ENCODE results near the gene KRT2.

Gene KRT2

GRCh38 chr12:52651726-52652261 lies at the start of gene KRT2:
KRT2 (minus strand) TSS chr12:52652211; CDS start chr12:52652142, 69 bp downstream.
- DNase-seq (ENCODE audit: low read depth): no peak

DNA sequence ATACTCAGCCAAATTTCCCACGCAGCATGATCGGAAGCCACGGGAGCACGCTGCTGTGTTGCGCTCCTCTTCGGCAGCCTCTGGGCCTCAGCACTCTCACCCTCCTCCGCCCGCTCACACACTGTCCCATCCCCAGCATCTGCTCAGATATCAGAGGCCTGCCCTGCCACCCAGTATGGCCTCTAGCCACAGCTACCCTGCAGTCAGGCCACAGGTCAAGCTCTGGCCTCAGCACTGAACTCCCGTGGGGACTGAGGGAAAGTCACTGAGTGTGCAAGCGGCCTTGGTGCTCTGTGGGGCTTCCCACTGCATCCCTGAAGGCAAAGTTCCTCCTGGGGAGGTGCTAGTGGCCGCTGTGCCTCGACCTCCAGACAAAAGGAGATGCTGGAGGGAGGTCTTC lies 49.3 kb upstream of the KRT2 start:
- DNase-seq (ENCODE audit: low read depth): no peak

DNA sequence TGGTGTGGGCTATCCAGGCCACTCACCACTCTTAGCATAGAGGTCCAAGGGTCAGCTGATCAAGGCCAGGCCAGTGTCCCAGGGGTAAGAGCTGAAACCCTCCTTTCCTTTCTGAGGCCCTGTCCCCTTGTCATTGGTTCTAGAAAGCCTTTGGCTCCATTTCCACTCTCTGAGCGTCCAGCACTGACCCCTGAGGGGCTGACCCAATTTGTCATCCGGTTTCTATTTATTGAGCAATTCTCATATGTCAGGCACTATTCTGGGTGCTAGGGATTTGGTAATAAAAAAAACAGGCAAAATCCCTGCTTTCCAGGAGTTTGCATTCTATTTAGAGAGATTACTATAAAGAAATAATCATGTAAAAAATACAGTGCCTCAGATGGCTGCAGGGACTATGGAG lies 47.9 kb upstream of the KRT2 start:
- no peak for DNase-seq (ENCODE audit: low read depth)

DNA sequence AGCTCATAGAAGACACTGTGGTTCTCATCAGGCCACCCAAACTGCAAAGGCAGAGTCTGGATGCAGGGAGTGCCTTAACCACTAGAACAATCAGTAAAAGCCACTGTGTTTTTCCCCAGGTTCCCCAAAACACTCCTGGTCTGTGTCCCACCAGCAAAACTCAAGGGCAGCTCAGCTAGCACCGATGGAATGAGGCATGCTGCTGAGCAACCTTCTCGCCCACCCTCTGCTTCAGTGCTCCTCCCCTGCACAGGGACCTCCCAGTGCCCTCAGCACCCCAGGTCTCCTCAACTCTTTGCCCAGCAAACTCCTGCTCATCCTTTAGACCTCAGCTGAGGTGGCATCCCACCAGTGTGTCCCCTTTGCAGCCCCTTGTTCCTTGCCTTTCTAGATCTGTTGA lies 47.4 kb upstream of the KRT2 start:
- DNase-seq (ENCODE audit: low read depth): no peak

DNA sequence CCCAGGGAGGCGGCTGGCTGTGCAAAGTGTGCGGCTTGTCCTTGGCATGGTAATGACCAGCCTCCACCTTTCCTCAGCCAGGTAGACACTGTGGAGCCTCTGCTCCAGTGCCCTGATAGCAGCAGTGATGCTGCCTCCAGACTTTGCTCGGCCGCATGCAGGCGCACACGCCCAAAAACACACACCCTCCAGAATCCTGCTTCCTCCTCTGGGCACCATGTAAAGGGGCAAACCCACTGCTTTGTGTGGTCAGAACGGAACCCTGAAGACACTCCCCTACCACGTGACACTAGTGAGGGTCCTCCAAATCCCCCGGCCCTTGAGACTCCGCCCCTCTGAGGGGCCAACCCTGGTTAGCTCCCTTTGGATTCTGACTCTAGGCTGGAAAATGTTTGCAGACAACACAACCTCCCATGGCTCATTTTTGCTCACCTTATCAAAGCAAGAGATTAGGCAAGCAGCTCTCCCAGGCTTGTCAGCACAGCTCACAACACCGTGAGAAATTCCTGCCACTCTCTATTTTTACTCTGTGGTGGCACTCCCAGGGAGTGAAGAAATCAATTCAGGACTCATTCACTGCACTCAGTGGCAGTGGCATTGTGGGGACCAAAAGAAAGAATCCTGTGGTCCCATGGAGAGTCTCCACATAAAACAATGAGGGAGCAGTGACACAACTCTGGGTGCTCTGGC lies 46.8 kb upstream of the KRT2 start:
- DNase-seq (ENCODE audit: low read depth): no peak

- DNase-seq (ENCODE audit: low read depth): no peak
Measured at GRCh38 chr12:52697058-52697582, 45.1 kb upstream of the KRT2 start.

DNA sequence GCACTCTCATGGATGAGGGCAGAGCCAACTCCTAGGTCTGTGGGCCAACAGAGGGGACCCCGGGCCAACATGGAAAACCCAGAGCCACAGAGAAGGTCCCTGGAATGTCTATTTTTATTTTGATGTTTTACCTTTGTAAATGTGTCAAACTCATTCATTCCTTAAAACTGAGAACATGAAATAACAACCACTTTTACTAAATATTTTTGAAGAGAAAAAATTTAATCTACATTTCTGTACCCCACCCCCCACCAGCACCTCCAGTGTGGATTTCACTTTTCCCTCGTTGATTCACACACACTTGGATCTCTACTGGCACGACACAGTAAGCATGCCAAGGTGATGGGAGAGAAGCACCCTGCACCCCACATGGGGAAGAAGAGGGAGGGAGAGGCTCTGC lies 44.6 kb upstream of the KRT2 start:
- DNase-seq (ENCODE audit: low read depth): no peak

DNA sequence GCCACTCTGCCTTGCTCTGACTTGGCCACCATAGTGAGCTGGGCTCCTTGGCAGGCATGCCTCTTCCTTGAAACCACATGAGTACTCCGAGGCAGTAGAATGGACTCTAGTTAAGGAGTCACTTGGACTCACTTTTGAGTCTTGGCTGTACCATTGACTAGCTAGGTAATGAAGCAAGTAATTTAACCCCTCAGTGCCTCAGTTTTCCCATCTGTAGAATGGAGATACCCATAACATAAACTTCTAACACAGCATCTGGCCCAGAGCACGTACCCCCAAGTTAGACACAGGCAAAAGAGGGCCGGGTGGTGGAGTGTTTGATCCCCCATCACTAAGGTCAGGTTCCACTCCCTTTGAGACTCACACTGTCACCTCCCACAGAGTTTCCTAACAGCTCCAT lies 43.0 kb upstream of the KRT2 start:
- no peak for DNase-seq (ENCODE audit: low read depth)

- DNase-seq (ENCODE audit: low read depth): no peak
Measured at GRCh38 chr12:52694151-52694550, 42.1 kb upstream of the KRT2 start.

DNA sequence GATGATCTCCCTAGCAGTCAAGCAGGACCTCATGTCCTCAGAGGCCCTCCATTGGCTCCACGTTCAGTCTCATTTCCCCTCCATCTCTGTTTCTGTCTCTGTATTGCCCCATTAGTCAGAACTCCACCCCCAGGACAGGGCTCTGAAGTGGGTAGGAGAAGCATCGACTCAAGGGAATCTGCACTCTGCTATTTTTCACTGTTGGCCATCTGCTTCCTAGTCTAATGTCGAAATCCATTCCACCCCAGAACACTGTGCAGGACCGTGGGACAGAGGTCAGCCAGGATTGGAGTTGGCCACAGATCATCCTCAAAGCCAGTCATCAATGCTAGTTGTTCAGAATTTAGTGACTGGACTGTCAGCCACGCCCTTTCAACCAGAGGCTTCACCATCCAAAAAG lies 41.2 kb upstream of the KRT2 start:
- DNase-seq (ENCODE audit: low read depth): no peak

DNA sequence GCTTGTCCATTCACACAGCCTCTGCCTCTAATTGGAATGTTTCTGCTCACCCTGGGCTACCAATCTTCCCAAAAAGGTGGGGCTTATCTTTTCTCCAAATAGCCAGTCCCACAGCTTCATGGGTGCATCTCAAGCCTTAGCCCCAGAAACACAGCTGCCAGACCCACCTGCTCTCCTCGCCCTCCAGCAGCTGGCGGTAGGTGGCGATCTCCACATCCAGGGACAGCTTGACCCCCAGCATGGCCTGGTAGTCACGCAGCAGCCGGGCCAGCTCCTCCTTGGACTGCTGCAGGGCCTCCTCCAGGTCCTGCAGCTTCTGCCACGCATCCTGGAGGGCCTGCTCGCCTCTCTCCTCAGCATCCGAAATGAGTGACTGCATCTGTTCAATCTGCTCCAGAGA lies 40.2 kb upstream of the KRT2 start:
- DNase-seq (ENCODE audit: low read depth): no peak

DNA sequence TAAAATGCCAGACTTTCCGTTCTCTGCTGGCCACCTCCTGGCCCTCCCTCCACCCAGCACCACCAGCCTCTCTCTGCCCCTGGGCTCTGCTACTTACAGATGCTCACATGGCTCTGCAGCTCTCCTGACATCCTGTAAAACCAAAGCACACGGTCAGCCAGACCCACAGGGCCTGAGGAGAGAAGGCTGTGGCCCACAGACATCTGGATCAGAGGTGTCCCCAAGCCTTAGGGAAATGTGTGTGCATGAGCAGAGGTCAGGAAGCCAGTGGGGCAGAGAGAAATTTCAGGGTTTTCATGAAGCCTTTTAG lies 39.8 kb upstream of the KRT2 start:
- DNase-seq (ENCODE audit: low read depth): no peak

DNA sequence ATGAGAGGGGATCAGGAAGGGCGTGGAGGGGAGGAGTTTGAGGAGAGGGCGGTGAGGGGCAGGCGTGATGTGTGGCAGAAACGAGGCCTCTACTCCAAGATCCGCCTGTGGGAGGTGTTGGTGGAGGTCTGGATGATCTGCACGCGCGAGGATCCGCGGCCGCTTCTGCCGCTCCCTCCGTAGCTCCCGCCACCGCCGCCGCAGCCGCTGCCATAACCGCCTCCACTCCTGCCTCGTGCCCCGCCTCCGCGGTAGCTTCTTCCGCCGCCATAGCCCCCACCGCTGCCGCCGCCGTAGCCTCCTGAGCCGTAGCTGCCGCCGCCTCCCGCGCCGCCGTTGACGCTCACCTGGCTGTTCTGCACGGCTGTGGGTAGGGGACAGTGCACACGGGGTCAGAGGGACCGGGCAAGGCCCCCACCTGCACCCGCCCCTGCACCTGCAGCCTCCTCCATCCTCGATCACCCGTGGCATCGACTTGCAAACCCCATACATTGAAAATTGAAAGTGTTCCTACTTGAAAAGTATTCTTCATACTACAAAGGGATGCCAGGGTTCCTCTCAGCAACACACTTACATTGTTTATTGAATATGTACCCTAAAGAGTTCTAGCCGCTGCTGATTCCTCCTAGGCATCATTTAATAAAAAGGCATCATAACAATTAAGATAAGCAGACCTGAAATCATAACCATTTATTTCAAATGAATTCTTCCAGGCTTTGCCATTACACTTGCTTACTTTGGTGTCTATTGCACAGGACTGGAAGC lies 39.2 kb upstream of the KRT2 start:
- peak; percentile 46 for DNase-seq (ENCODE audit: low read depth)

DNA sequence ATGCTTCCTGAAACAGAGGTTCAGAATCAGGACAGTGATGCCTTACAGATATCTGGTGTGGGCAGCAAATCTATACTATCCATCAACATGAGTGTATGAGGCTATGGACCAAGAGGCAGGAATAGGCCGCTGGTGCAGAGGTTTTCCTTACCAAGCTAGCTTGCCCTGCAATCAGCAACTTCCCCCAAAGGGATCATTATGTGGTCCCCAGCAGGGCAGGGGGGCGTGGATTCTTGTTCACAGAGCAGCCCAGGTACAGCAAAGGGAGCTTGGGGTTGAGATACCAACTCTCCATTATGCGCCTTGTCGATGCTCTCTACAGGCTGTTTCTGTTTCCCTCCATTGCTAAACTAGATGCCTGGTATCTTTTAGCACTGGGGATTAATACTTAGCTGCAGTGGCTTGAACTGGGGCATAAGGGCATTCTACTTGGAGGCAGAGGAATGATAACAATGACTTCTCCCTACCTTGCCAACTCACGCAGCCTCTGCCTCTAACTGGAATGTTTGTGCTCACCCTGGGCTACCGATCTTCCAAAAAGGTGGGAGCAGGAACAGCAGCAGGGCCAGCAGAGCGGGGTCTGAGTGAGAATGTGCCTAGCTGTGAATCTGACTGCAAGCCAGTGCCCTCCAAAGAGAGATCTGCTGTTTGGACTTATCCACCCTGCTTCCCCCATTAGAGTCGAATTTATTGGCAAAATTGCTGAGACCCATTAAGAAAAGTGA lies 38.5 kb upstream of the KRT2 start:
- no peak for DNase-seq (ENCODE audit: low read depth)

GRCh38 chr12:52689936-52690335 lies 37.9 kb upstream of the KRT2 start:
- no peak for DNase-seq (ENCODE audit: low read depth)

- DNase-seq (ENCODE audit: low read depth): no peak
Measured at GRCh38 chr12:52689239-52689638, 37.2 kb upstream of the KRT2 start.

DNA sequence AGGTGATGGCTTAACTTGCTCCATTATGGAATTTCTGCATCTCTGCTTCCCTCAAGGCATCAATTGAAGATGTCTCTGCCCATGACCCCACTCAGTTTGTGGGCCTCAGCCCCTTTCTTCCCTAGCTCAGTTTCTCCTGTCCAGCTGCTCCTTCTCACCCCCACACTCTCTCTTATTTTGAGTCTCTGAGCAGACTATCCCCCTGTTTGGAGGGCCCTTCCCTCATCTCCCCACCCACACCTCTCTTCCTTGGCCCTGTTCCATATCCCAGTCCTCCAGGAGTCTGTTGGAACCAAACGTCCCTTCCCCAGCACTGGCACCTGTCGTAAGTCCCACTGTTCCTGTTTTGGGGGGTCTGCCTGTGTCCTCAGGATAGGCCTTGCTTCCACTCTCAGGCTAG lies 36.5 kb upstream of the KRT2 start:
- no peak for DNase-seq (ENCODE audit: low read depth)

GRCh38 chr12:52687497-52688385 lies 35.7 kb upstream of the KRT2 start:
- DNase-seq (ENCODE audit: low read depth): no peak

DNA sequence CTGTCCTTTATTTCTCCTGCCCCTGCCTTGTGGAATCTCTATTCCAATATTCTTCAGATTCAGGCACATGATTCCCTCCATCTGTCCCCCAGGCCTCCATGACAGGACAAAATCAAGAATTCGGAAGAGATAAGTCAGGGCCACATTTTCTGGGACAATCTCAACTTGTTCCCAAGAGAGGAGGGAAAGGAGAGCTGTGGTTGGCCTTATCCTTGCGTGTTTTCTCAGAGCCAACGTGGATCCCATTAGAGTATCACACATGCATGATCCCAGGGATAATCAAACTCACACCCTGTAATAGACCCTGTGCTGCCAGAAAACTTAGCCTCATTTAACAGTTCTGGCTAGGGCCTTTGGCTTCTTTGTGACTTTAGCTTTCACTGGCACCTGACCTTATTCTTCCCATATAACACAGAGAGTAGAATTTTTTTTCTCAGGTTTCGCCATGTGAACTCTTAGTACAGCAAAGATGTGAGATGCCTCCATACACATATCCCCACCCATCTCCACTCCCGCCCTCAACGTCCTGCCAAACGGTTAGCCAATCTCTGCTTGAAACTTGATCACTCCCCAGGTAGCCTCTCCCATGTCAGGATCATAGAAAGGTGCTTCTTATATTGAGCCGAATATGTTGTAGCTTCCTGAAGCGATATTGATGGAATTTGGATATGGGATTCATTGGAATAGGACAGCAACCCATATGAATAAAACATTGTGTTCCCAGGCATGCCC lies 34.9 kb upstream of the KRT2 start:
- DNase-seq (ENCODE audit: low read depth): no peak

GRCh38 chr12:52686063-52686462 lies 34.1 kb upstream of the KRT2 start:
- DNase-seq (ENCODE audit: low read depth): no peak

GRCh38 chr12:52685406-52685890 lies 33.4 kb upstream of the KRT2 start:
- DNase-seq (ENCODE audit: low read depth): no peak

All from activated T-cell treated with anti-CD3 and anti-CD28 coated beads for 1 hour (primary cell).